Body of pancreas (tissue), 4 donors: ENCODE results near the gene BTG3.

Experiments
- CTCF ChIP-seq, 7 experiments: fragments of 450-650 bp in 4 of 7; fragments of 200-600 bp in 3 of 7; sonication (generic) in 3 of 7; IDR thresholded peaks; one replicate each; pipeline ENCODE4 v1.5.1; 2016 to 2019; ENCODE audit warnings: antibody characterized with exemption in 7 of 7
- POLR2A ChIP-seq, 3 donors: fragments of 450-650 bp; IDR thresholded peaks; one replicate each; pipeline ENCODE4 v1.6.1; 2016; ENCODE audit warnings: antibody characterized with exemption in 3 of 3, mild to moderate bottlenecking in 2 of 3

GRCh38 chr21:17572431-17572830 lies 40.3 kb downstream of the BTG3 start:
- TF ChIP-seq CTCF (IDR thresholded peaks at IDR 0.05) (no peak), POLR2A (IDR thresholded peaks at IDR 0.05) (no peak)
